HFFc6 (cell line): ENCODE data around the gene MDM2. TPM values are rescaled to one million over a fixed set of nuclear protein-coding genes. Genes with fewer than 3 reads are reported as not detected.

Source experiments
- DNase-seq: peaks from one replicate; pipeline ENCODE4 v3.0.0-alpha.2; 2018
- H3K27ac Mint-ChIP-seq: 2 replicates; pipeline ENCODE4 v1.8.0; 2020; ENCODE audit warnings: mild to moderate bottlenecking, mixed read lengths
- H3K27me3 Mint-ChIP-seq: 2 replicates; pipeline ENCODE4 v1.8.0; 2021; ENCODE audit warnings: mild to moderate bottlenecking, moderate library complexity, mixed read lengths; ENCODE audit not compliant: insufficient read depth
- H3K36me3 Mint-ChIP-seq: 2 replicates; pipeline ENCODE4 v1.8.0; 2021; ENCODE audit warnings: low read depth, mixed read lengths
- H3K4me1 Mint-ChIP-seq: 2 replicates; pipeline ENCODE4 v1.8.0; 2020; ENCODE audit warnings: low read depth, mixed read lengths
- H3K4me3 Mint-ChIP-seq: 2 replicates; pipeline ENCODE4 v1.8.0; 2020; ENCODE audit warnings: mild to moderate bottlenecking, moderate library complexity, mixed read lengths
- H3K9me3 Mint-ChIP-seq: 2 replicates; pipeline ENCODE4 v1.8.0; 2020; ENCODE audit warnings: mild to moderate bottlenecking, mixed read lengths
- total RNA-seq, 6 experiments: library from RNA; stranded (reverse); fragmentation: NEBNext Ultra II Directional; extraction: Animal tissue kit (Norgen Biotek cat#: 25700); gene quantifications; 2 replicates in 1 of 6; 3 replicates in 5 of 6; pipeline ENCODE4 v1.2.3, GENCODE V29; 2021
- TF ChIP-seq, protein P1 (sequence below): fragments of 200-600 bp; sonication (generic); IDR thresholded peaks from 2 replicates; pipeline ENCODE4 v1.5.0; 2021; ENCODE audit warnings: antibody characterized with exemption, mild to moderate bottlenecking

MDM2 gene
- total RNA-seq, 6 experiments from 2014 or later, result 216 to 270 (median 236) TPM

DNA sequence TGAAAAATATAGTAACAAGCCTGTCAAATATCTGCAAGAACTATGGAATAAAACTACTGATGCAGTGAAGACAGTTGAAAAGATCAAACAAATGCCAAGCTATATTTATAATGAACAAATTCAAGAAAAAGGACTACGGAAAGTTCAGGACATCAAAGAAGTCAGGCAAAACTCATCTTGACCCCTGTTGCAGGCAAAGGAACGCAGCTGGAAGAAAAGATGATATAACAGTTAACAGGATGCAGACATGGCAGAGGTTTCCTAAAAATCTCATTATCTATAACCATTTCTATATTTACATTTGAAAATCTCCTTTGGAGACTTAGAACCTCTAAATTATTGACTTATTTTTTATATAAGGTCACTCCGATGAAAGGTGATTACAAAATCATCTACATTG lies 34.1 kb downstream of the MDM2 start:
- Mint-ChIP-seq H3K27me3 (peaks cover 20% of the 10 kb centered on the region), H3K27ac (no peak overlapping the region), H3K36me3 (peaks cover 59% of the 10 kb centered on the region), H3K4me1 (peaks cover 11% of the 10 kb centered on the region), H3K4me3 (peak overlapping the region; percentile 39; the same call in 1 of the 2 replicates), H3K9me3 (peaks cover 9% of the 10 kb centered on the region)
- TF ChIP-seq, protein P1, sequence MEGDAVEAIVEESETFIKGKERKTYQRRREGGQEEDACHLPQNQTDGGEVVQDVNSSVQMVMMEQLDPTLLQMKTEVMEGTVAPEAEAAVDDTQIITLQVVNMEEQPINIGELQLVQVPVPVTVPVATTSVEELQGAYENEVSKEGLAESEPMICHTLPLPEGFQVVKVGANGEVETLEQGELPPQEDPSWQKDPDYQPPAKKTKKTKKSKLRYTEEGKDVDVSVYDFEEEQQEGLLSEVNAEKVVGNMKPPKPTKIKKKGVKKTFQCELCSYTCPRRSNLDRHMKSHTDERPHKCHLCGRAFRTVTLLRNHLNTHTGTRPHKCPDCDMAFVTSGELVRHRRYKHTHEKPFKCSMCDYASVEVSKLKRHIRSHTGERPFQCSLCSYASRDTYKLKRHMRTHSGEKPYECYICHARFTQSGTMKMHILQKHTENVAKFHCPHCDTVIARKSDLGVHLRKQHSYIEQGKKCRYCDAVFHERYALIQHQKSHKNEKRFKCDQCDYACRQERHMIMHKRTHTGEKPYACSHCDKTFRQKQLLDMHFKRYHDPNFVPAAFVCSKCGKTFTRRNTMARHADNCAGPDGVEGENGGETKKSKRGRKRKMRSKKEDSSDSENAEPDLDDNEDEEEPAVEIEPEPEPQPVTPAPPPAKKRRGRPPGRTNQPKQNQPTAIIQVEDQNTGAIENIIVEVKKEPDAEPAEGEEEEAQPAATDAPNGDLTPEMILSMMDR, result no peak
- no peak for DNase-seq

- peaks cover 11% of the 10 kb centered on the region for H3K4me1 Mint-ChIP-seq
- peaks cover 57% of the 10 kb centered on the region for H3K36me3 Mint-ChIP-seq
- peaks cover 23% of the 10 kb centered on the region for H3K27me3 Mint-ChIP-seq
- H3K9me3 Mint-ChIP-seq, result peaks cover 9% of the 10 kb centered on the region
- H3K27ac Mint-ChIP-seq, result no peak overlapping the region; the same call in 1 of the 2 replicates
- no peak overlapping the region; the same call in 1 of the 2 replicates for H3K4me3 Mint-ChIP-seq
- TF ChIP-seq, protein P1, result no peak
- no peak for DNase-seq
Measured at GRCh38 chr12:68842784-68843567, 35.0 kb downstream of the MDM2 start.

GRCh38 chr12:68844318-68844745 lies 36.4 kb downstream of the MDM2 start:
- TF ChIP-seq, protein P1, result no peak
- Mint-ChIP-seq H3K27me3 (peaks cover 25% of the 10 kb centered on the region), H3K4me1 (peaks cover 8% of the 10 kb centered on the region; the same call in 1 of the 2 replicates), H3K27ac (peak overlapping the region; percentile 69), H3K9me3 (peaks cover 9% of the 10 kb centered on the region), H3K36me3 (peaks cover 47% of the 10 kb centered on the region), H3K4me3 (peak overlapping the region; percentile 39; the same call in 1 of the 2 replicates)
- DNase-seq, result no peak

GRCh38 chr12:68844788-68845695 lies 37.1 kb downstream of the MDM2 start:
- peaks cover 9% of the 10 kb centered on the region for H3K9me3 Mint-ChIP-seq
- H3K36me3 Mint-ChIP-seq, result peaks cover 43% of the 10 kb centered on the region
- 0 out of 2 replicates have a peak overlapping the region, but pooled peaks have one; percentile 0 for H3K27ac Mint-ChIP-seq
- TF ChIP-seq, protein P1, result no peak
- peaks cover 30% of the 10 kb centered on the region for H3K27me3 Mint-ChIP-seq
- DNase-seq, result no peak
- H3K4me3 Mint-ChIP-seq, result peak overlapping the region; percentile 2; the same call in 1 of the 2 replicates
- peaks cover 6% of the 10 kb centered on the region; the same call in 1 of the 2 replicates for H3K4me1 Mint-ChIP-seq

DNA sequence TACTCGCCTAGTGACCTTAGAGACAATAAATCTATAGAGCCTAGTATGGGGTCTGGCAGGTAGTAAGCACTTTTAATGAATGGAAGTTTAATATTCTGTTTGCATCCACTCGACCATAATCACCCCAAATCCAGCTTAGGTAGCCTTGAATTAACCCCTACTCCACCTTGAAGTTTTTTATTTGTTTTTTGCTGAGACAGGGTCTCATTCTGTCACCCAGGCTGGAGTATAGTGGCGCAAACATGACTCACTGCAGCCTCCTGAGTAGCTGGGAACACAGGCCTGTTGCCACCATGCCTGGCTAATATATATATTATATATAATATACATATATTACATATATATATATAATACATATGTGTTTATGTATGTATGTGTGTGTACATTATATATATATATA lies 38.8 kb downstream of the MDM2 start:
- Mint-ChIP-seq H3K36me3 (peaks cover 34% of the 10 kb centered on the region), H3K9me3 (peaks cover 9% of the 10 kb centered on the region), H3K27me3 (peaks cover 27% of the 10 kb centered on the region), H3K27ac (no peak overlapping the region), H3K4me3 (no peak overlapping the region), H3K4me1 (peaks cover 6% of the 10 kb centered on the region; the same call in 1 of the 2 replicates)
- TF ChIP-seq, protein P1, result no peak
- no peak for DNase-seq
